Erythroblast (primary cell): ENCODE measurements around the gene STX8.

ENCODE experiments used
- DNase-seq, 2 experiments: peaks; one replicate each; lab custom pipeline; 2025; lab: John Stamatoyannopoulos, UW
- GATA1 ChIP-seq: IDR thresholded peaks from 2 replicates; pipeline ENCODE4 v1.6.1; 2011; ENCODE audit warnings: low read depth, mild to moderate bottlenecking, control low read depth, low read length, moderate library complexity
- POLR2A ChIP-seq: IDR thresholded peaks from 2 replicates; pipeline ENCODE4 v1.6.1; 2011; ENCODE audit warnings: mild to moderate bottlenecking, low read length

Gene STX8

GRCh38 chr17:9336817-9337216, 238.8 kb downstream of the STX8 start:
- no peak for TF ChIP-seq POLR2A
- no peak for TF ChIP-seq GATA1
- no peak for DNase-seq

GRCh38 chr17:9334536-9335446, 240.8 kb downstream of the STX8 start:
- no peak for DNase-seq
- no peak for TF ChIP-seq GATA1
- no peak for TF ChIP-seq POLR2A

- TF ChIP-seq POLR2A (no peak), GATA1 (no peak)
- no peak for DNase-seq
These were observed 243.5 kb downstream of the STX8 start for GRCh38 chr17:9332132-9332494.

- DNase-seq = no peak
- TF ChIP-seq GATA1 = no peak
- no peak for TF ChIP-seq POLR2A
These were observed 244.1 kb downstream of the STX8 start for GRCh38 chr17:9331279-9332131.

GRCh38 chr17:9330611-9331271, 244.9 kb downstream of the STX8 start:
- DNase-seq = no peak
- TF ChIP-seq GATA1 (no peak), POLR2A (no peak)

GRCh38 chr17:9330141-9330540, 245.5 kb downstream of the STX8 start:
- DNase-seq = no peak
- no peak for TF ChIP-seq GATA1
- no peak for TF ChIP-seq POLR2A

- TF ChIP-seq POLR2A (no peak), GATA1 (no peak)
- no peak for DNase-seq
These were observed 246.2 kb downstream of the STX8 start for GRCh38 chr17:9329251-9329921.

- no peak for DNase-seq
- TF ChIP-seq POLR2A = no peak
These were observed 250.8 kb downstream of the STX8 start for GRCh38 chr17:9324864-9325263.

GRCh38 chr17:9322326-9322725, 253.3 kb downstream of the STX8 start:
- DNase-seq = no peak
- TF ChIP-seq GATA1 (no peak), POLR2A (no peak)

- TF ChIP-seq GATA1 (no peak), POLR2A (no peak)
- no peak for DNase-seq
These were observed 253.7 kb downstream of the STX8 start for GRCh38 chr17:9321890-9322289.

- TF ChIP-seq GATA1 = no peak
- no peak for TF ChIP-seq POLR2A
These were observed 260.3 kb downstream of the STX8 start for GRCh38 chr17:9315360-9315759.

GRCh38 chr17:9313346-9313745, 262.3 kb downstream of the STX8 start:
- TF ChIP-seq GATA1 = no peak
- no peak for TF ChIP-seq POLR2A

More at GRCh38 chr17:9315360-9315759, 260.3 kb downstream of the STX8 start:
- no peak for DNase-seq

GRCh38 chr17:9309216-9309615, 266.4 kb downstream of the STX8 start:
- no peak for DNase-seq

More at GRCh38 chr17:9313346-9313745, 262.3 kb downstream of the STX8 start:
- DNase-seq = no peak

GRCh38 chr17:9308069-9308468, 267.6 kb downstream of the STX8 start:
- DNase-seq = no peak
- TF ChIP-seq GATA1 (no peak), POLR2A (no peak)

More at GRCh38 chr17:9309216-9309615, 266.4 kb downstream of the STX8 start:
- TF ChIP-seq GATA1 (no peak), POLR2A (no peak)
